GM12864 (cell line): ENCODE data around the gene ZNF286A.

Experiments used
- DNase-seq: peaks from one replicate; pipeline ENCODE4 v3.0.0-alpha.2; 2011; ENCODE audit warnings: low read depth
- H3K4me3 ChIP-seq: 2 replicates; pipeline ENCODE4 v1.5.1; 2011; ENCODE audit warnings: mild to moderate bottlenecking, low read depth, low read length, control low read depth
- TF ChIP-seq, protein P1 (sequence below): IDR thresholded peaks from 2 replicates; pipeline ENCODE4 v1.5.1; 2011; ENCODE audit warnings: low read depth, mild to moderate bottlenecking, moderate library complexity, low read length, control low read depth, inconsistent platforms; ENCODE audit errors: missing control alignments

The ZNF286A gene

DNA sequence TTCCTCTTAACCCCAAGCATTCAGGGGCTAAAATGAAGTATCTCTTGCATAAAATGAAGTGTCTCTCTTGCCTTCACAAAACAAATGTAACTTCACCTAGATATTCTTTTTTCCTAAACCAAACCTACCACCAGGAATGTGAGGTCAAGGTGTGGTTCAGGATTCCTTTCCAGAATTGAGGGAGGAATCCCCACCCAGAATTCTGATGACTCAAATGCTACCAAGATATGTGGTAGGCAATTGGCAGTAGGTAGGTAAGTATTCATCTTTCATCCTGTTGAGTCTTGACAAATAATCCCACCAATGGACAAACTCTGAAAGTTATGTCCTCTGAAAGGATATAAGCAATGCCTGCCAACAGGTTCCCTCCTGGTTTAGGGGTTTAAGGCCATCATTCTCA lies 41.7 kb upstream of the ZNF286A start:
- H3K4me3 ChIP-seq = no peak overlapping the region
- TF ChIP-seq, protein P1, sequence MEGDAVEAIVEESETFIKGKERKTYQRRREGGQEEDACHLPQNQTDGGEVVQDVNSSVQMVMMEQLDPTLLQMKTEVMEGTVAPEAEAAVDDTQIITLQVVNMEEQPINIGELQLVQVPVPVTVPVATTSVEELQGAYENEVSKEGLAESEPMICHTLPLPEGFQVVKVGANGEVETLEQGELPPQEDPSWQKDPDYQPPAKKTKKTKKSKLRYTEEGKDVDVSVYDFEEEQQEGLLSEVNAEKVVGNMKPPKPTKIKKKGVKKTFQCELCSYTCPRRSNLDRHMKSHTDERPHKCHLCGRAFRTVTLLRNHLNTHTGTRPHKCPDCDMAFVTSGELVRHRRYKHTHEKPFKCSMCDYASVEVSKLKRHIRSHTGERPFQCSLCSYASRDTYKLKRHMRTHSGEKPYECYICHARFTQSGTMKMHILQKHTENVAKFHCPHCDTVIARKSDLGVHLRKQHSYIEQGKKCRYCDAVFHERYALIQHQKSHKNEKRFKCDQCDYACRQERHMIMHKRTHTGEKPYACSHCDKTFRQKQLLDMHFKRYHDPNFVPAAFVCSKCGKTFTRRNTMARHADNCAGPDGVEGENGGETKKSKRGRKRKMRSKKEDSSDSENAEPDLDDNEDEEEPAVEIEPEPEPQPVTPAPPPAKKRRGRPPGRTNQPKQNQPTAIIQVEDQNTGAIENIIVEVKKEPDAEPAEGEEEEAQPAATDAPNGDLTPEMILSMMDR = no peak
- DNase-seq = no peak

DNA sequence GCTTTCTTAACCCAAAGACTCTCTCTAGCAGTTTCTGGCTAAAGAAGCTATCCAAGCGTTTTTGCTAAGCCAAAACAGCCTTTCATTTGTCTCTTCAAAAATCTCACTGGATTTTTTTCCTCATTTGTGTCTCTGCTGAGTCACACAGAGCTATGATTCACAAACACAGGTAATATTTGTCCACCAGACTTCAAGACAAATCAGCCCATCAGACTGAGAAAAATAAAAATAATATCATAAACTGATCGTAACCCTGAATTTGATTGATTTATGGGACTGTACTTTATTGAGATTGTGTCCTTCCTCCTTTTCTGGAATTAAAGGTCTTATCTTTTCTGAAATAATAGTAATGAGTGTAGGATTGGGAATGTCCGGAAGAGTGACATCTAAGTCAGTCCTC lies 41.3 kb upstream of the ZNF286A start:
- TF ChIP-seq, protein P1 = no peak
- no peak for DNase-seq
- no peak overlapping the region for H3K4me3 ChIP-seq

DNA sequence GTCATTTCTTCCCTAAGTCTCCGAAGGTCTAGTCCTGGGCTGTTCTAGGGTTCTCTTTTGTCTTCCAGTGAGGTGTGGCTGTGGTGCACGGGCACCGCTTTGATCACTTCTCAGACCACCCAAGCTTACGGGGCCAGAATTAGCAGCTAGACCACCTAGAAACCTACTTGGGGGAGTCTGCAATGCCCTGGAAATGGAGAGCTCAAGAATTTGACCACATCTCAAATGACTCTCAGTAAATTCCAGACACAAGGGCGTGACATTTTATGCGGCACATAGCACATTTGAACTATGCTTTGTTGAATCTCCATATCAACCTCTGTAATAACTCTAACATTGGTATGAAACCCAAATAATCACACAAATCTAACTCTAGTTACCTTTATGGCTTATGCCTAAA lies 40.3 kb upstream of the ZNF286A start:
- TF ChIP-seq, protein P1 = no peak
- no peak for DNase-seq
- no peak overlapping the region for H3K4me3 ChIP-seq

DNA sequence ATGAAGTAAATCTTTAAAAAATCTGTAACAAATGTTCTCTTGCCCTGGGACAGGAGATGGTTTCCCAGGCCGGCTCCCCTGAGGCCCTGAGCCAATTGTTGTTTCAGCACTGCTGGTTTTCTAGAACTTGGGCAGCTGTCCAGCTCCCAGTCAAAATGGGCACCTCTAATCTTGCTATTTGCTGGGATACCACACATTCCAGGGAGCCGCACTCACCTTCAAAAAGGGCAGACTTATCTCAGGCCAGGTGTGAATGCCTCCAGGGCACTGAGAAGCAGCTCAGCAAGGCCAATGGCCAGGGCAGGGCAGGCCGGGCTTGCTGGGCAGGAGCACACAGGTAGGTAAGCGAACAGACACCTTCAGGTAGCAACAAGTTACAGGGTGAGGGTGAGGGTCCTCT lies 39.9 kb upstream of the ZNF286A start:
- no peak overlapping the region for H3K4me3 ChIP-seq
- TF ChIP-seq, protein P1 = no peak
- DNase-seq = no peak

DNA sequence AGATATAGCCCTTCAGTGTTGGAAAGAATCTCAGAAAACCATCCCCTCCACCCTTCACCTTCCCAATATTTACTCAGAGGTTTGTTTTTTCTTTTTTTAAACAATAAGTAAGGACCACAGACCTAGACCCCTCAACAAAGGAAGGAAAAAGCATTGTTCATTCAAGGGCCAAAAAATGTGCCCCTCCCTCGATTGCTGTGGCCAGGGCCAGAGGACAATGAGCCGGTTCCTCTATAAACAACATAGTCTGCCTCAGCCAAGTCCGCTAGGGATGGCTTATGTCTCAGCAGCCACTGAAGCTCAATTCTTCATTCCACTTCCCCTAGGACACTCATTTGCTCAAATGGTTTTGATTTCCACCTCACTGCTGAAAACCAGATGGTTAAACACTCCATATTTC lies 39.5 kb upstream of the ZNF286A start:
- TF ChIP-seq, protein P1 = no peak

DNA sequence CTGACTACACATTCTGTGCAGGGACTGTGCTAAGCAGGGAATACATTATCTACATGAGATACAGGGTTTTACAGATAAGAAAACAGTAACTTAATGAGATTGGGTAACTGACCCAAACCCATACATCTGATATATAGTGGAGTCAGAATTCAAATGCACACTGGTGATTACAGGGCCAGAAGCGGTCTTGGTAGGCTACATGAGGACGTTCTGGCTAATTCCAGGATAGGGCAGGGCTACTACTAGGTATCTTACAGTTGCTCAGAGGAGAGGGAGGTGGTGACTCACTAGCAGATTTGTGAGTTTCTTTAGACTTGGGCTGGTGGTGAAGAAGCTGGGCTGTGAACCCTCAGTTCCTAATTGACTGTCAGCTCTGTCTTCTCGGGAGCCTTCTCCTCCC lies 36.9 kb upstream of the ZNF286A start:
- TF ChIP-seq, protein P1 = no peak
- no peak overlapping the region for H3K4me3 ChIP-seq
- DNase-seq = no peak

More for the DNA sequence above, 39.5 kb upstream of the ZNF286A start:
- DNase-seq = no peak
- no peak overlapping the region for H3K4me3 ChIP-seq

DNA sequence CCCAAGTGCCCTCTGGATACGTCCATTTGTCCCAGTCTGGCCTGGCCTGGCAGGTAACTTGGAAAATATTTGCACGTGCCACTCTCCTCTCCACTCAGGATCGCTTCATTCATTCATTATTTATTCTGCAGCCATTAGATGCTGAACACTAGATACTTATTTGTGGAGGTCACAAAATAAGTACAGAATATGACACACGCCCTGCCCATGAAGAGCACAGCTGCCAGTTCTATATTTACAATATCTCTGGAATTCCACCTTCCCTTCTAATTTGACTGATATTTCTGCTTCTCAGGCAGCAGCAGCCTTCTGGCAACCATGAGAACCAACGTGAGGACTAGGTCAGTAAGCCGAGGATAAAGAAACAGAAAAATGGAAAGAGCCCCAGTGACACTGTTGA lies 36.4 kb upstream of the ZNF286A start:
- DNase-seq = no peak
- H3K4me3 ChIP-seq = no peak overlapping the region
- TF ChIP-seq, protein P1 = no peak
